Measurements from ENCODE around the gene BLCAP. TPM values are rescaled to one million over a fixed set of nuclear protein-coding genes. Genes with fewer than 3 reads are reported as not detected.
"Not testable (repeated sequence)": the region's sequence is repeated elsewhere in the genome, so short reads cannot be mapped to it uniquely, and the experiment has no call there.

BLCAP gene
- total and polyA plus RNA-seq, 2 of the 4 experiments (the other 2 are of a cell fraction), result 17.7 to 67.3 TPM

DNA sequence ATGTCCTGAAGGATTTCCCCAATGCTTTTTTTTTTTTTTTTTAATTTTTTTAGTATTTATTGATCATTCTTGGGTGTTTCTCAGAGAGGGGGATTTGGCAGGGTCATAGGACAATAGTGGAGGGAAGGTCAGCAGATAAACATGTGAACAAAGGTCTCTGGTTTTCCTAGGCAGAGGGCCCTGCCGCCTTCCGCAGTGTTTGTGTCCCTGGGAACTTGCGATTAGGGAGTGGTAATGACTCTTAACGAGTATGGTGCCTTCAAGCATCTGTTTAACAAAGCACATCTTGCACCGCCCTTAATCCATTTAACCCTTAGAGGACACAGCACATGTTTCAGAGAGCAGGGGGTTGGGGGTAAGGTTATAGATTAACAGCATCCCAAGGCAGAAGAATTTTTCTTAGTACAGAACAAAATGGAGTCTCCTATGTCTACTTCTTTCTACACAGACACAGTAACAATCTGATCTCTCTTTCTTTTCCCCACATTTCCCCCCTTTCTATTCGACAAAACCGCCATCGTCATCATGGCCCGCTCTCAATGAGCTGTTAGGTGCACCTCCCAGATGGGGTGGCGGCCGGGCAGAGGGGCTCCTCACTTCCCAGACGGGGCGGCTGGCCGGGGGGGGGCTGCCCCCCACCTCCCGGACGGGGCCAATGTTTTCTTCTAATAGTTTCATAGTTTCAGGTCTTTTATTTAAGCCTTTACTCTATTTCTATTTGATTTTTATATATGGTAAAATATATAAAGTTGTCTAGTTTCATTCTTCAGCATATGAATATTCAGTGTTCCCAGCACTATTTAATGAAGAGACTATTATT is 22.6 kb upstream of the BLCAP start:
- H3K27ac ChIP-seq (ENCODE audit: insufficient read depth, low read length); H2BK5ac ChIP-seq (ENCODE audit: low read depth, low read length, poor library complexity, severe bottlenecking); H2BK15ac ChIP-seq (ENCODE audit: low read depth, low read length); H4K20me1 ChIP-seq (ENCODE audit: insufficient read depth, low read length); H3K23ac ChIP-seq (ENCODE audit: low read depth, low read length); H2AFZ ChIP-seq (replicated peaks; ENCODE audit: low read length, poor library complexity); H3K4me3 ChIP-seq (ENCODE audit: insufficient read depth, low read depth, low read length); H3K9me1 ChIP-seq (ENCODE audit: insufficient read depth, low read length); H3K18ac ChIP-seq (ENCODE audit: low read depth, low read length); H2BK20ac ChIP-seq (ENCODE audit: low read depth, low read length); H3K4me2 ChIP-seq (ENCODE audit: low read depth, low read length); DNase-seq; H3K14ac ChIP-seq (replicated peaks; ENCODE audit: low read depth, low read length); H2AK5ac ChIP-seq (ENCODE audit: low read depth, low read length); H4K8ac ChIP-seq (ENCODE audit: low read depth in 2 of 2, low read length in 2 of 2); H3K4me1 ChIP-seq (ENCODE audit: control insufficient read depth, insufficient read depth, low read length); H2BK120ac ChIP-seq (ENCODE audit: low read depth, low read length); H3K9me3 ChIP-seq (ENCODE audit: control insufficient read depth, insufficient read depth, low read length); H3K4ac ChIP-seq (ENCODE audit: low read depth, low read length); H4K5ac ChIP-seq (ENCODE audit: low read depth, low read length); in situ Hi-C loops (cut with MboI; ENCODE audit: low sequenced_read_pairs); H2AK9ac ChIP-seq (replicated peaks; ENCODE audit: low read depth, low read length, poor library complexity); BruUV-seq (replicated peaks); H3K56ac ChIP-seq (ENCODE audit: extremely low read depth, insufficient read depth, low read length); intact Hi-C loops (cut with micrococcal nuclease); ATAC-seq (ENCODE audit: low read depth); dilution Hi-C loops (cut with HindIII; ENCODE audit: low sequenced_read_pairs, unreplicated experiment); H3K36me3 ChIP-seq (ENCODE audit: control insufficient read depth, insufficient read depth, low read length); CTCF ChIA-PET; H4K91ac ChIP-seq (ENCODE audit: insufficient read depth, low read depth, low read length); POLR2A ChIA-PET (ENCODE audit: unreplicated experiment); H3K27me3 ChIP-seq (ENCODE audit: control insufficient read depth, insufficient read depth, low read length); H3K79me1 ChIP-seq (ENCODE audit: low read depth in 1 of 2, low read length in 2 of 2); H3K9ac ChIP-seq (ENCODE audit: low read depth, low read length): not testable (repeated sequence)
- WGBS, 2 experiments (ENCODE audit: extremely low coverage in 2 of 2, insufficient read length in 1 of 2), result no CpG with 5 or more reads among the region's 16 CpGs
